Activated naive CD4-positive, alpha-beta T cell treated with anti-CD3 and anti-CD28 coated beads for 36 hours (primary cell): ENCODE results near the gene DDX5. TPM values are rescaled to one million over a fixed set of nuclear protein-coding genes. Genes with fewer than 3 reads are reported as not detected.

ENCODE experiments used
- CTCF ChIA-PET: fragments of 350-600 bp; sonication (Branson Sonifier 250); formaldehyde crosslinking; loops from one replicate; lab custom pipeline; 2021; ENCODE audit warnings: antibody characterized with exemption; lab: Charles Lee
- DNase-seq: peaks from one replicate; pipeline ENCODE4 v3.0.0-alpha.2; 2020
- H3K27ac Mint-ChIP-seq: one replicate; pipeline ENCODE4 v1.8.0; 2021; ENCODE audit warnings: mild to moderate bottlenecking, mixed read lengths
- H3K27me3 Mint-ChIP-seq: one replicate; pipeline ENCODE4 v1.8.0; 2021; ENCODE audit warnings: low read depth, mixed read lengths
- H3K36me3 Mint-ChIP-seq: one replicate; pipeline ENCODE4 v1.8.0; 2021; ENCODE audit warnings: low read depth, mixed read lengths
- H3K4me1 Mint-ChIP-seq: one replicate; pipeline ENCODE4 v1.8.0; 2021; ENCODE audit warnings: low read depth, mixed read lengths
- H3K4me3 Mint-ChIP-seq: one replicate; pipeline ENCODE4 v1.8.0; 2021; ENCODE audit warnings: mild to moderate bottlenecking, moderate library complexity, mixed read lengths
- H3K9me3 Mint-ChIP-seq: one replicate; pipeline ENCODE4 v1.8.0; 2021; ENCODE audit warnings: mixed read lengths
- intact Hi-C: fragments of 100-400 bp; cut with micrococcal nuclease; formaldehyde crosslinking; loops from one replicate; pipeline ENCODE4 v1.15.1; 2023
- total RNA-seq, 2 experiments: library from RNA; stranded (reverse); gene quantifications; one replicate each; pipeline ENCODE4 v1.2.3, GENCODE V29; 2021

The DDX5 gene
- total RNA-seq, 2 experiments from 2014 or later, result 480 to 491 TPM

- H3K36me3 Mint-ChIP-seq, result peaks cover 53% of the 10 kb centered on the region
- H3K27ac Mint-ChIP-seq, result peak overlapping the region; percentile 99
- no peaks in the 10 kb centered on the region for H3K9me3 Mint-ChIP-seq
- H3K4me1 Mint-ChIP-seq, result peaks cover 50% of the 10 kb centered on the region
- CTCF ChIA-PET, result interaction anchor here (0.6 to 3.3 kb wide), 7 partner anchors 16 to 142 kb away, joined by 3 to 22 read pairs (median 3); no protein-coding TSS in a partner anchor
- H3K27me3 Mint-ChIP-seq, result no peaks in the 10 kb centered on the region
- H3K4me3 Mint-ChIP-seq, result peak overlapping the region; percentile 92
- DNase-seq, result peak; percentile 54
- intact Hi-C loops, result loop anchor here (1.0 to 10.0 kb wide), 9 partner anchors 15 to 885 kb away; partner anchors contain the start of genes GNA13, MAP3K3 and TEX2
These were observed 1.3 kb upstream of the DDX5 start for GRCh38 chr17:64507413-64507782.

GRCh38 chr17:64506576-64507412 lies 705 bp upstream of the DDX5 start, which contains the start of gene CEP95:
TSS of gene CEP95 (plus strand) at chr17:64506977. CDS start at chr17:64507098, 121 bp downstream.
- intact Hi-C loops, result loop anchor here (1.0 to 10.0 kb wide), 14 partner anchors 9 to 884 kb away; partner anchors contain the start of genes GNA13, ICAM2, MAP3K3 and POLG2
- Mint-ChIP-seq H3K27ac (peak within 1 kb of the TSS; percentile 99), H3K4me1 (peaks cover 53% of the 10 kb centered on the region)

GRCh38 chr17:64505340-64506200 lies 519 bp downstream of the DDX5 start:
- peaks cover 61% of the 10 kb centered on the region for H3K4me1 Mint-ChIP-seq
- peak overlapping the region; percentile 92 for H3K4me3 Mint-ChIP-seq
- DNase-seq, result peak; percentile 93
- intact Hi-C loops, result loop anchor here (1.0 to 10.0 kb wide), 12 partner anchors 8 to 883 kb away; partner anchors contain the start of genes GNA13, ICAM2, MAP3K3 and POLG2
- CTCF ChIA-PET, result interaction anchor here (0.7 to 3.3 kb wide), 4 partner anchors 9 to 87 kb away, joined by 3 to 22 read pairs (median 7); partner anchors contain the start of gene POLG2
- H3K27me3 Mint-ChIP-seq, result no peaks in the 10 kb centered on the region
- peak overlapping the region; percentile 99 for H3K27ac Mint-ChIP-seq
- peaks cover 63% of the 10 kb centered on the region for H3K36me3 Mint-ChIP-seq
- H3K9me3 Mint-ChIP-seq, result no peaks in the 10 kb centered on the region

More at GRCh38 chr17:64506576-64507412, 705 bp upstream of the DDX5 start, which contains the start of gene CEP95:
- Mint-ChIP-seq H3K27me3 (no peaks in the 10 kb centered on the region), H3K36me3 (peaks cover 56% of the 10 kb centered on the region), H3K9me3 (no peaks in the 10 kb centered on the region), H3K4me3 (peak within 1 kb of the TSS; percentile 92)
- CTCF ChIA-PET, result interaction anchor here (0.6 to 3.3 kb wide), 11 partner anchors 10 to 550 kb away, joined by 3 to 22 read pairs (median 3); partner anchors contain the start of genes GNA13 and POLG2
- DNase-seq, result peak; percentile 95

- peaks cover 70% of the 10 kb centered on the region for H3K36me3 Mint-ChIP-seq
- no peaks in the 10 kb centered on the region for H3K27me3 Mint-ChIP-seq
- CTCF ChIA-PET, result interaction anchor here (0.7 to 3.3 kb wide), 5 partner anchors 8 to 86 kb away, joined by 3 to 22 read pairs (median 4); partner anchors contain the start of gene POLG2
- peak overlapping the region; percentile 99 for H3K27ac Mint-ChIP-seq
- intact Hi-C loops, result loop anchor here (5.0 to 10.0 kb wide), 3 partner anchors 472 to 883 kb away; partner anchors contain the start of genes GNA13 and MAP3K3
- no peaks in the 10 kb centered on the region for H3K9me3 Mint-ChIP-seq
- H3K4me1 Mint-ChIP-seq, result peaks cover 67% of the 10 kb centered on the region
- DNase-seq, result no peak
- peak overlapping the region; percentile 92 for H3K4me3 Mint-ChIP-seq
These were observed 1.2 kb downstream of the DDX5 start for GRCh38 chr17:64504769-64505339.

GRCh38 chr17:64503821-64504768 lies 2.0 kb downstream of the DDX5 start:
- H3K4me1 Mint-ChIP-seq, result peaks cover 72% of the 10 kb centered on the region
- H3K9me3 Mint-ChIP-seq, result no peaks in the 10 kb centered on the region
- H3K27me3 Mint-ChIP-seq, result no peaks in the 10 kb centered on the region
- intact Hi-C loops, result loop anchor here (10.0 kb wide), 1 partner anchor 551 kb away; the partner anchor contains the start of gene GNA13
- peak overlapping the region; percentile 92 for H3K4me3 Mint-ChIP-seq
- CTCF ChIA-PET, result interaction anchor here (1.3 to 2.8 kb wide), 4 partner anchors 7 to 145 kb away, joined by 3 to 10 read pairs (median 5); partner anchors contain the start of gene POLG2
- peak overlapping the region; percentile 99 for H3K27ac Mint-ChIP-seq
- DNase-seq, result no peak
- peaks cover 75% of the 10 kb centered on the region for H3K36me3 Mint-ChIP-seq

GRCh38 chr17:64503341-64503740 lies 2.7 kb downstream of the DDX5 start:
- intact Hi-C loops, result loop anchor here (10.0 kb wide), 1 partner anchor 551 kb away; the partner anchor contains the start of gene GNA13
- H3K27ac Mint-ChIP-seq, result peak overlapping the region; percentile 99
- no peaks in the 10 kb centered on the region for H3K9me3 Mint-ChIP-seq
- peaks cover 72% of the 10 kb centered on the region for H3K4me1 Mint-ChIP-seq
- peaks cover 75% of the 10 kb centered on the region for H3K36me3 Mint-ChIP-seq
- DNase-seq, result no peak
- H3K27me3 Mint-ChIP-seq, result no peaks in the 10 kb centered on the region
- CTCF ChIA-PET, result interaction anchor here (1.3 to 1.5 kb wide), 3 partner anchors 83 to 146 kb away, joined by 3 to 6 read pairs (median 4); no protein-coding TSS in a partner anchor
- no peak overlapping the region for H3K4me3 Mint-ChIP-seq

- Mint-ChIP-seq H3K4me3 (no peak overlapping the region), H3K27me3 (no peaks in the 10 kb centered on the region), H3K9me3 (no peaks in the 10 kb centered on the region), H3K4me1 (peaks cover 72% of the 10 kb centered on the region), H3K27ac (peak overlapping the region; percentile 99), H3K36me3 (peaks cover 75% of the 10 kb centered on the region)
- intact Hi-C loops, result loop anchor here (10.0 kb wide), 1 partner anchor 552 kb away; the partner anchor contains the start of gene GNA13
- DNase-seq, result no peak
- CTCF ChIA-PET, result interaction anchor here (1.3 to 1.5 kb wide), 2 partner anchors 82 to 146 kb away, joined by 3 to 6 read pairs; no protein-coding TSS in a partner anchor
These were observed 3.3 kb downstream of the DDX5 start for GRCh38 chr17:64502809-64503208.

GRCh38 chr17:64502021-64502420 lies 4.1 kb downstream of the DDX5 start:
- Mint-ChIP-seq H3K36me3 (peaks cover 70% of the 10 kb centered on the region), H3K9me3 (no peaks in the 10 kb centered on the region), H3K4me1 (peaks cover 75% of the 10 kb centered on the region), H3K27ac (peak overlapping the region; percentile 99), H3K4me3 (no peak overlapping the region), H3K27me3 (no peaks in the 10 kb centered on the region)
- CTCF ChIA-PET, result interaction anchor here (1.8 kb wide), 1 partner anchor 11 kb away, joined by 4 read pairs; no protein-coding TSS in a partner anchor
- intact Hi-C loops, result loop anchor here (10.0 kb wide), 1 partner anchor 553 kb away; the partner anchor contains the start of gene GNA13
- DNase-seq, result no peak

- intact Hi-C loops, result loop anchor here (10.0 kb wide), 1 partner anchor 554 kb away; the partner anchor contains the start of gene GNA13
- no peaks in the 10 kb centered on the region for H3K9me3 Mint-ChIP-seq
- CTCF ChIA-PET, result interaction anchor here (1.8 kb wide), 1 partner anchor 10 kb away, joined by 4 read pairs; no protein-coding TSS in a partner anchor
- H3K27me3 Mint-ChIP-seq, result no peaks in the 10 kb centered on the region
- peaks cover 73% of the 10 kb centered on the region for H3K36me3 Mint-ChIP-seq
- H3K4me1 Mint-ChIP-seq, result peaks cover 78% of the 10 kb centered on the region
- no peak for DNase-seq
- H3K27ac Mint-ChIP-seq, result peak overlapping the region; percentile 99
- H3K4me3 Mint-ChIP-seq, result no peak overlapping the region
These were observed 5.0 kb downstream of the DDX5 start for GRCh38 chr17:64500862-64501765.
